RWPE1 (cell line): ENCODE data around the gene INPP1.

ENCODE experiments used
- CTCF ChIA-PET: fragments of 350-600 bp; sonication (Branson Sonifier 250); formaldehyde crosslinking; extraction: SDS; loops from one replicate; lab custom pipeline; 2021; lab: Yijun Ruan, JAX
- POLR2A ChIA-PET: fragments of 400-600 bp; formaldehyde crosslinking; extraction: SDS; loops from one replicate; lab custom pipeline; 2020; ENCODE audit warnings: antibody characterized with exemption; ENCODE audit not compliant: low non-redundant PET; lab: Yijun Ruan, JAX
- DNase-seq: peaks from one replicate; pipeline ENCODE4 v3.0.0; 2012; ENCODE audit warnings: low spot score
- H3K27ac ChIP-seq: fragments of 450-650 bp; 2 replicates; pipeline ENCODE4 v1.5.1; 2017
- TF ChIP-seq, protein P1 (sequence below): fragments of 450-650 bp; conservative IDR thresholded peaks from 2 replicates; pipeline ENCODE4 v1.5.1; 2017; ENCODE audit warnings: low read depth, mild to moderate bottlenecking

INPP1 gene

DNA sequence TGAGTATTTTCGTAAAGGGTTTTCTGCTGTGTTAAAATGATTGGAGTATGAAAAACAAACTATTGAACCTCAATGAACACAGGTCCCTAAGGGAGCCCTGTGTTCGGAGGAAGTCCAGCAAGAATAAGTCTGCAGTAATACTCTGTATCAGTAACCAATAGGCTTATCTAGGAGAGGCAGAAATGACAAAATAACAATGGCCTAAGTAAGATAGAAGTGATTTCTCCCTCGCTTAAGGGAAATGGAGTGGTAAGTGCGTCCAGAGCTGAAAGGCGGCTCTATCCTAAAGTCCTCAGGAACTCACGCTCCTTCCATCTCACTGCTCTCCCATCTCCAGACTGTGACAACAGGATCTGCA, 35.5 kb downstream of the INPP1 start:
- no peak for DNase-seq
- no peak overlapping the region for H3K27ac ChIP-seq
- TF ChIP-seq, protein P1, sequence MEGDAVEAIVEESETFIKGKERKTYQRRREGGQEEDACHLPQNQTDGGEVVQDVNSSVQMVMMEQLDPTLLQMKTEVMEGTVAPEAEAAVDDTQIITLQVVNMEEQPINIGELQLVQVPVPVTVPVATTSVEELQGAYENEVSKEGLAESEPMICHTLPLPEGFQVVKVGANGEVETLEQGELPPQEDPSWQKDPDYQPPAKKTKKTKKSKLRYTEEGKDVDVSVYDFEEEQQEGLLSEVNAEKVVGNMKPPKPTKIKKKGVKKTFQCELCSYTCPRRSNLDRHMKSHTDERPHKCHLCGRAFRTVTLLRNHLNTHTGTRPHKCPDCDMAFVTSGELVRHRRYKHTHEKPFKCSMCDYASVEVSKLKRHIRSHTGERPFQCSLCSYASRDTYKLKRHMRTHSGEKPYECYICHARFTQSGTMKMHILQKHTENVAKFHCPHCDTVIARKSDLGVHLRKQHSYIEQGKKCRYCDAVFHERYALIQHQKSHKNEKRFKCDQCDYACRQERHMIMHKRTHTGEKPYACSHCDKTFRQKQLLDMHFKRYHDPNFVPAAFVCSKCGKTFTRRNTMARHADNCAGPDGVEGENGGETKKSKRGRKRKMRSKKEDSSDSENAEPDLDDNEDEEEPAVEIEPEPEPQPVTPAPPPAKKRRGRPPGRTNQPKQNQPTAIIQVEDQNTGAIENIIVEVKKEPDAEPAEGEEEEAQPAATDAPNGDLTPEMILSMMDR: no peak
- ChIA-PET POLR2A (no interaction called here), CTCF (no interaction called here)

DNA sequence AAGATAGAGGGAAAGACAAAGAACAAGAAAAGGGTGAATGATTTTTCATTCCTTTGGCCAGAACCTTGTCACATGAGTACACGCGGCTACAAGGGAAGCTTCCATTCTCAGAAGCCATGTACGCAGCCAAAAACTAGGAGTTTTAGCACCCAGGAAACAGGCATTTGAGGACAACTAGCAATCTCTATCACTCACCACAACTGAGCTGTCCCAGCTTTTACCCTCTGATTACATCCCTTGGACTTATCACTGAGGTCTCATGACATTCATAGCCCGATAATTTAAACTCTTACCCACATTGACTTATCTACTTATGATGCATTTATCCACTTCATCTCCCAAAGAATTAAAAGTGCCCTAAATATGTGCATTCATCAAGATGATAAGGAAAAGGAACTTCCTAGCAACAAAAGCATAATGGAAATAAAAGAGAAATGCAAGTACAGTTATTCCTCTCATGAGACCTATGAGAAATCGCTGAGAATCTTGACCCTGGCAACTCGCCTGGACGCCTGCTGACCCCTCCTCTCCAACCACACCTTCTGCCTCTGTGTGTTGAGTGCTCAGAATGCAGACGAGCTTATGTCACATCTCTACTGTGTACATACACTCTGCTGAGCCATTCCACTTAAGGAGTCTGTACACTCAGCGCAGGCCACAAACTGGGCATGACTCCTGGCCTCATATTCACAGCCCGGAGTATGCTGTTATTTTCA, 36.0 kb downstream of the INPP1 start:
- DNase-seq: no peak
- no peak overlapping the region for H3K27ac ChIP-seq
- ChIA-PET CTCF (no interaction called here), POLR2A (no interaction called here)
- TF ChIP-seq, protein P1: no peak

DNA sequence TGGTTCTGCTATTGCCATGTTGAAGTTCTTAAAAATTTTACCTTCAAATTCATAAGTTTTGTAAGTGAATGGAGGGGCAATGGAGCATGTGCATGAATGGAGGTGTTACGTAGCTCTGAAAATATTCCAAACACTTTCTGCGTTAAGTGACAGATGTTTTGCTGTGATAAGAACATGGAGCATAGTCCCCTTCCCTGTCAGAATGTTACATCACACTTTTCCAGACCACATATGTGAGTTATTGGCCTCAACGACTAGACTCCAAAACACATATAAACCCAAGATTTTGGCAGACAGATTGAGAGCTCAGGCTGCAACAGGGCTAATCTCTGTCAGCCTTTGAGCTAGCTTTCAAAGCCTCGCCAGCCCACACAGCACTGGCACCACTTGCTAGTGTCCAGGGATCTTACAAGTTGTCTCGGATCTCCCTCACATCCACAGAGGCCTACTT, 37.6 kb downstream of the INPP1 start:
- TF ChIP-seq, protein P1: no peak
- H3K27ac ChIP-seq: no peak overlapping the region

DNA sequence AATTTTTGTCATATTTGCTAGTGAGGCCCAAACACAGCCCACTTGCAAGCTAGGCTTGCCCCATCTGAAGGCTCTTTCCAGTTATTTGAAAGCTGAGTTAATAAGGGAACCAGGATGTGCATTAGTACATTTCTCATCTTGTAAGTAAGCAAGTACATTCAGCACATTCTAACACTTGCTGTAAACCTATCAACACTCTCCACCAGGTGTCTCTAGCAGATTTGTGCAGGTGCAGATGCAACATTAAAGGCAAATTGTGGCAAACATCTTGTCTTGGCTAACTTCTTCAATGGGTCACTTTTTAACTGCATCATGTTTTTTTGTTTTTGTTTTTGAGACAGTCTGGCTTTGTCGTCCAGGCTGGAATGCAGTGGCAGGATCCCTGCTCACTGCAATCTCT, 39.5 kb downstream of the INPP1 start:
- H3K27ac ChIP-seq: no peak overlapping the region
- POLR2A ChIA-PET: no interaction called here
- CTCF ChIA-PET: interaction anchor here (0.6 to 1.4 kb wide), 6 partner anchors 10 to 148 kb away, joined by 3 to 5 read pairs (median 3); no protein-coding TSS in a partner anchor
- DNase-seq: peak; percentile 59
- TF ChIP-seq, protein P1: peak; percentile 67

More for the DNA sequence above, 37.6 kb downstream of the INPP1 start:
- CTCF ChIA-PET: interaction anchor here (0.6 kb wide), 1 partner anchor 69 kb away, joined by 3 read pairs; no protein-coding TSS in a partner anchor
- no peak for DNase-seq
- POLR2A ChIA-PET: no interaction called here

DNA sequence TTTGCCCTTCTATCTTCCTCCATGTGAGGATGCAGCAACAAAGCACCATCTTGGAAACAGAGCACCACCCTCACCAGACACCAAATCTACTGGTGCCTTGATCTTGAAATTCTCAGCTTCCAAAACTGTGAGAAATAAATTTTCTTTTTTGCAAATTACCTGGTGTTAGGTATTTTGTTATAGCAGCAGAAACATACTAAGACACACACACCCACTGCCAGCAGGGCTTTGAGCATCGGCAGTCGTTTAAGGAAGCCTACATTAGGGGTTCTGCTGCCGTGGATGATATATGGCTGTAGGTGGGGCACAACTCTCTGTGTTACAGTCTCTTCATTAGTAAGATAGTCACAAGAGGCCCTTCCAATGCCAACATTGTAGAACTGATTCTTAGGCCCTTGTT, 44.0 kb downstream of the INPP1 start:
- CTCF ChIA-PET: no interaction called here
- POLR2A ChIA-PET: no interaction called here

DNA sequence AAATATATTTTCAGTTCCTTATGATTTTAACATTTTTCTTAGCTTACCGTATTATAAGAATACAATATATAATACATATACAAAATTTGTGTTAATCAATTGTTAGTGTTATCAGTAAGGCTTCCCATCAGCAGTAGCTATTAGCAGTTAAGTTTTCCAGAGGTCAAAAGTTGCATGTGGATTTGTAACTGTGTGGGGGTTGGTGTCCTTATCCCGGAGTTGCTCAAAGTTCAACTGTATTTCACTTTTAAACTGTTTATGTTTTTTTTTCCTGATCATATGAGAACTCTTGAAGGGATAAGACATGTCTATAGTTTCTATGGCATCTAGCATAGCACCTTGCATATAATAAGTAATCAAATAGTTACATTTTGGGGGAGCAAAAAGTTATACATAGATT, 52.9 kb downstream of the INPP1 start:
- POLR2A ChIA-PET: no interaction called here
- no peak overlapping the region for H3K27ac ChIP-seq
- CTCF ChIA-PET: interaction anchor here (0.6 to 0.7 kb wide), 3 partner anchors 45 to 118 kb away, joined by 3 to 4 read pairs (median 3); no protein-coding TSS in a partner anchor
- TF ChIP-seq, protein P1: no peak
- DNase-seq: no peak

More for the DNA sequence above, 44.0 kb downstream of the INPP1 start:
- H3K27ac ChIP-seq: no peak overlapping the region
- TF ChIP-seq, protein P1: no peak
- no peak for DNase-seq
